Body of pancreas (tissue), 4 donors: ENCODE data around the gene PER3. TPM values are rescaled to one million over a fixed set of nuclear protein-coding genes. Genes with fewer than 3 reads are reported as not detected.

ENCODE experiments used
- ATAC-seq: fragments of 150-250 bp; one replicate; pipeline ENCODE4 v1.9.1; 2016
- DNase-seq, 4 donors: peaks; one replicate each; pipeline ENCODE4 v3.0.0-alpha.2; 2019
- H3K27ac ChIP-seq, 4 donors: fragments of 200-600 bp; sonication (generic); 1 replicate in 3 of 4; 2 replicates in 1 of 4; pipeline versions ENCODE4 v1.5.1 to v1.6.1; 2016 to 2019; ENCODE audit warnings: mild to moderate bottlenecking in 1 of 4, mixed read lengths in 1 of 4, moderate library complexity in 1 of 4
- H3K27me3 ChIP-seq, 2 donors: fragments of 200-600 bp; sonication (generic); one replicate each; pipeline ENCODE4 v1.6.0; 2016; ENCODE audit warnings: mild to moderate bottlenecking in 1 of 2
- H3K36me3 ChIP-seq, 2 donors: fragments of 200-600 bp; sonication (generic); replicated peaks in 1 of 2; 2 replicates each; pipeline ENCODE4 v1.5.1; 2016; ENCODE audit warnings: low read depth in 2 of 2; ENCODE audit not compliant: insufficient read depth in 1 of 2
- H3K4me1 ChIP-seq: fragments of 200-600 bp; sonication (generic); one replicate; pipeline ENCODE4 v1.6.0; 2016
- H3K4me3 ChIP-seq, 2 donors: fragments of 200-600 bp; sonication (generic); 1 replicate in 1 of 2; 2 replicates in 1 of 2; pipeline ENCODE4 v1.5.1; 2016 to 2019
- H3K9me3 ChIP-seq, 3 donors: fragments of 200-600 bp; sonication (generic); 1 replicate in 2 of 3; 2 replicates in 1 of 3; pipeline ENCODE4 v1.5.1; 2016
- CTCF ChIP-seq, 7 experiments: fragments of 450-650 bp in 4 of 7; fragments of 200-600 bp in 3 of 7; sonication (generic) in 3 of 7; IDR thresholded peaks; one replicate each; pipeline ENCODE4 v1.5.1; 2016 to 2019; ENCODE audit warnings: antibody characterized with exemption in 7 of 7
- POLR2A ChIP-seq, 3 donors: fragments of 450-650 bp; IDR thresholded peaks; one replicate each; pipeline ENCODE4 v1.6.1; 2016; ENCODE audit warnings: antibody characterized with exemption in 3 of 3, mild to moderate bottlenecking in 2 of 3
- WGBS, 2 donors: methylation state at CpG; one replicate each; pipeline ENCODE4 v1.1.5; 2017; 5-methylcytosine and 5-hydroxymethylcytosine counted together
- intact Hi-C: fragments of 100-400 bp; cut with DNase I; formaldehyde crosslinking; loops from one replicate; pipeline ENCODE4 v1.15.1; 2023
- total RNA-seq, 2 donors: library from RNA; depleted of rRNA; stranded (reverse); fragments of >200 nt; gene quantifications; one replicate each; pipeline ENCODE4 v1.1.0, GENCODE V29; 2016

PER3 gene
- total RNA-seq, 2 donors from 2014 or later: 10.4 to 11.9 TPM

GRCh38 chr1:7767176-7767575 is 16.9 kb upstream of the PER3 start:
- TF ChIP-seq POLR2A (IDR thresholded peaks at IDR 0.05): no peak
- no peak for TF ChIP-seq CTCF (IDR thresholded peaks at IDR 0.05)
- ATAC-seq (no peak), DNase-seq (no peak)
- peaks cover 9% of the 10 kb centered on the region for H3K4me1 ChIP-seq
- H3K36me3 ChIP-seq: no peaks in the 10 kb centered on the region
- H3K27me3 ChIP-seq: no peaks in the 10 kb centered on the region
- 47 to 61% methylated on average over 4 of the region's 4 CpGs for WGBS, 2 donors
- H3K9me3 ChIP-seq: no peaks in the 10 kb centered on the region
- H3K4me3 ChIP-seq: no peak overlapping the region
- intact Hi-C loops: no loop called here
- H3K27ac ChIP-seq: no peak overlapping the region

- TF ChIP-seq CTCF (IDR thresholded peaks at IDR 0.05) (no peak), POLR2A (IDR thresholded peaks at IDR 0.05) (no peak)
- no peak for DNase-seq
- Histone ChIP-seq H3K27me3 (no peaks in the 10 kb centered on the region), H3K27ac (no peak overlapping the region), H3K4me3 (no peak overlapping the region), H3K9me3 (no peaks in the 10 kb centered on the region), H3K36me3 (no peaks in the 10 kb centered on the region), H3K4me1 (peaks cover 17% of the 10 kb centered on the region)
- intact Hi-C loops: no loop called here
- no peak for ATAC-seq
- 55 to 60% methylated on average over 2 of the region's 2 CpGs for WGBS, 2 donors
Measured at GRCh38 chr1:7768583-7768982, 15.5 kb upstream of the PER3 start.

DNA sequence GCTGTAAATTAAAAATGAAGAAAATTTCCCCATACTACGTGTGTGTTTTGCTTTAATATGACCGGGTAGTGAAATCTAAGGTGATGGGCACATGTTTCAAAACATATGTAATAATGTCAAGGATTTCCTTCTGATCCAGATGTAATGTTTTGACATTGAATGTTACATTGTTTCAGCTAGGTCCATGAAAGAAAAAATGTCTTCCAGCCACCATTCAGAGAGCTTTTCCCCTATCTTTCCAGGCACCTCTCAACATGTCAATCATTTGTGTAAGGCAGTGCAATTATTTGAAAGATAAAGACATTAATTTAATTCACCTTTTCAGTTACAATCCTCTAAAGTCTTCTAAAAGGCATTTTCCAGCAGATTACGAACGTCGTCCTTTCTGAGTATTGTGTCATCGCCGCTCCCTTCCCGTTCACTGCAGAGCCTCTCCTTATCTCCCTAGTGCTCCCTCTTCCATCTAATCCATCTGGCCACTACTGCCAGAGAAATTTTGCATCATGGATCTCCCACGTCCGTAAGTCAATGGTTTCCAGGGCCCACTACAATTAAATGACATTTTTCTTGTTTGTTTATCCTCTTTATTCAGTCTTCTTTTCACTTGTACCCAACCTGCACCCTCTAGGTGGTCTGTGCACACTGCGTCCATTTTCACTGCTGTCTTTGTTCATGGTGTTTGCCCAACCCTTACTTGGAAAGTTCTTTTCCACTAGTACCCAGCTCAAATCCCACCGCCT is 14.2 kb upstream of the PER3 start:
- intact Hi-C loops: no loop called here
- Histone ChIP-seq H3K27me3 (no peaks in the 10 kb centered on the region), H3K36me3 (no peaks in the 10 kb centered on the region), H3K4me1 (peaks cover 17% of the 10 kb centered on the region), H3K4me3 (no peak overlapping the region), H3K9me3 (no peaks in the 10 kb centered on the region), H3K27ac (no peak overlapping the region)
- no peak for DNase-seq
- no peak for ATAC-seq
- TF ChIP-seq CTCF (IDR thresholded peaks at IDR 0.05) (no peak), POLR2A (IDR thresholded peaks at IDR 0.05) (no peak)
- WGBS, 2 donors: 83 to 86% methylated on average over 12 of the region's 12 CpGs

- no peak for TF ChIP-seq POLR2A (IDR thresholded peaks at IDR 0.05)
- Histone ChIP-seq H3K27me3 (no peaks in the 10 kb centered on the region), H3K4me1 (peaks cover 17% of the 10 kb centered on the region), H3K9me3 (no peaks in the 10 kb centered on the region), H3K4me3 (peak overlapping the region; percentile 86 to 90), H3K27ac (peak overlapping the region; percentile 71 to 96 (median 88)), H3K36me3 (no peaks in the 10 kb centered on the region)
- WGBS, 2 donors: 2 to 3% methylated on average over 5 to 6 of the region's 6 CpGs
- intact Hi-C loops: no loop called here
- DNase-seq (peak in 2 of 4 donors; percentile 8 to 22), ATAC-seq (peak; percentile 12)
Measured at GRCh38 chr1:7770669-7770996, 13.5 kb upstream of the PER3 start.

- TF ChIP-seq CTCF (IDR thresholded peaks at IDR 0.05) (no peak), POLR2A (IDR thresholded peaks at IDR 0.05) (peak; percentile 28 to 75 (median 62))
- ATAC-seq: peak; percentile 98
- 0 to 1% methylated on average over 1 to 96 of the region's 97 CpGs for WGBS, 2 donors
- DNase-seq: peak; percentile 89 to 91 (median 90)
- intact Hi-C loops: no loop called here
- H3K4me3 ChIP-seq: peak within 1 kb of the TSS; percentile 86 to 90
- peak within 1 kb of the TSS; percentile 71 to 96 (median 88) for H3K27ac ChIP-seq
- no peaks in the 10 kb centered on the region for H3K9me3 ChIP-seq
- H3K36me3 ChIP-seq: no peaks in the 10 kb centered on the region
- no peaks in the 10 kb centered on the region for H3K27me3 ChIP-seq
- H3K4me1 ChIP-seq: peaks cover 17% of the 10 kb centered on the region
Measured at GRCh38 chr1:7770997-7771822, 12.9 kb upstream of the PER3 start, which contains the start of gene VAMP3. TSS of gene VAMP3 (plus strand) at chr1:7771296. CDS start at chr1:7771384, 88 bp downstream.
